Prostate gland (tissue), 2 donors: ENCODE data around the gene LNX2. TPM values are rescaled to one million over a fixed set of nuclear protein-coding genes. Genes with fewer than 3 reads are reported as not detected.

ENCODE experiments used
- DNase-seq: peaks from one replicate; pipeline ENCODE4 v3.0.0-alpha.2; 2019; ENCODE audit warnings: low spot score
- H3K27ac ChIP-seq, 2 donors: fragments of 200-600 bp; sonication (generic); 2 replicates each; pipeline ENCODE4 v1.5.1; 2017 to 2019
- H3K27me3 ChIP-seq: fragments of 200-600 bp; sonication (generic); replicated peaks from 2 replicates; pipeline ENCODE4 v1.5.1; 2019; ENCODE audit not compliant: insufficient read depth
- H3K36me3 ChIP-seq, 2 donors: fragments of 200-600 bp; sonication (generic); 1 replicate in 1 of 2; 2 replicates in 1 of 2; pipeline versions ENCODE4 v1.5.1 to v1.8.1; 2017 to 2019
- H3K4me1 ChIP-seq: fragments of 200-600 bp; sonication (generic); replicated peaks from 2 replicates; pipeline ENCODE4 v1.5.1; 2019
- H3K4me3 ChIP-seq, 2 donors: fragments of 200-600 bp; sonication (generic); 2 replicates each; pipeline ENCODE4 v1.5.1; 2017 to 2019
- H3K9me3 ChIP-seq: fragments of 200-600 bp; sonication (generic); 2 replicates; pipeline ENCODE4 v1.5.1; 2017
- CTCF ChIP-seq, 4 experiments: fragments of 200-600 bp in 2 of 4; fragments of 450-650 bp in 2 of 4; sonication (generic) in 2 of 4; IDR thresholded peaks; 1 replicate in 3 of 4; 2 replicates in 1 of 4; pipeline ENCODE4 v1.5.1; 2016 to 2019; ENCODE audit warnings: antibody characterized with exemption in 4 of 4, mild to moderate bottlenecking in 2 of 4, moderate library complexity in 2 of 4
- POLR2A ChIP-seq: fragments of 450-650 bp; IDR thresholded peaks from one replicate; pipeline ENCODE4 v1.6.1; 2016; ENCODE audit warnings: antibody characterized with exemption, mild to moderate bottlenecking
- POLR2AphosphoS5 ChIP-seq: sonication (generic); formaldehyde crosslinking; IDR thresholded peaks from one replicate; pipeline ENCODE4 v1.6.1; 2017; ENCODE audit warnings: antibody characterized with exemption
- WGBS: methylation state at CpG from one replicate; pipeline ENCODE4 v1.1.5; 2018; 5-methylcytosine and 5-hydroxymethylcytosine counted together
- intact Hi-C: fragments of 100-400 bp; cut with DNase I; formaldehyde crosslinking; loops from one replicate; pipeline ENCODE4 v1.14.2; 2022
- total RNA-seq, 2 donors: library from RNA; depleted of rRNA; stranded (reverse); fragments of >200 nt; gene quantifications; one replicate each; pipeline ENCODE4 v1.1.0, GENCODE V29; 2016

The LNX2 gene
- total RNA-seq, 2 donors from 2014 or later = 26.3 to 34.1 TPM

GRCh38 chr13:27570906-27571305, 49.4 kb downstream of the LNX2 start:
- H3K4me1 ChIP-seq = no peaks in the 10 kb centered on the region
- H3K4me3 ChIP-seq = no peak overlapping the region
- 98% methylated on average over 1 of the region's 1 CpG for WGBS
- no peaks in the 10 kb centered on the region for H3K36me3 ChIP-seq
- no peak for DNase-seq
- TF ChIP-seq POLR2A = no peak
- TF ChIP-seq CTCF (IDR thresholded peaks at IDR 0.05) = no peak
- no peak for TF ChIP-seq POLR2AphosphoS5
- no peaks in the 10 kb centered on the region for H3K27me3 ChIP-seq
- intact Hi-C loops = no loop called here
- H3K27ac ChIP-seq = no peak overlapping the region
- no peaks in the 10 kb centered on the region for H3K9me3 ChIP-seq

GRCh38 chr13:27569405-27569804, 50.9 kb downstream of the LNX2 start:
- no peak for TF ChIP-seq POLR2A
- TF ChIP-seq CTCF (IDR thresholded peaks at IDR 0.05) = no peak
- no peak for TF ChIP-seq POLR2AphosphoS5
- H3K4me1 ChIP-seq = no peaks in the 10 kb centered on the region
- intact Hi-C loops = no loop called here
- H3K9me3 ChIP-seq = no peaks in the 10 kb centered on the region
- H3K36me3 ChIP-seq = no peaks in the 10 kb centered on the region
- H3K27me3 ChIP-seq = no peaks in the 10 kb centered on the region
- no peak overlapping the region for H3K27ac ChIP-seq
- 85% methylated on average over 4 of the region's 4 CpGs for WGBS
- DNase-seq = no peak
- H3K4me3 ChIP-seq = no peak overlapping the region

GRCh38 chr13:27565818-27566217, 54.5 kb downstream of the LNX2 start:
- intact Hi-C loops = no loop called here
- WGBS = 94% methylated on average over 3 of the region's 3 CpGs
- no peak for DNase-seq
- Histone ChIP-seq H3K4me1 (no peaks in the 10 kb centered on the region), H3K36me3 (peaks cover 0 to 4% of the 10 kb centered on the region in 2 donors), H3K27me3 (no peaks in the 10 kb centered on the region), H3K9me3 (no peaks in the 10 kb centered on the region), H3K27ac (no peak overlapping the region), H3K4me3 (no peak overlapping the region)
- no peak for TF ChIP-seq POLR2A
- no peak for TF ChIP-seq POLR2AphosphoS5
- no peak for TF ChIP-seq CTCF (IDR thresholded peaks at IDR 0.05)

- no peak for TF ChIP-seq CTCF (IDR thresholded peaks at IDR 0.05)
- TF ChIP-seq POLR2AphosphoS5 = no peak
- no peak for TF ChIP-seq POLR2A
- no peaks in the 10 kb centered on the region for H3K4me1 ChIP-seq
- no peaks in the 10 kb centered on the region for H3K27me3 ChIP-seq
- H3K4me3 ChIP-seq = no peak overlapping the region
- DNase-seq = no peak
- 97% methylated on average over 11 of the region's 11 CpGs for WGBS
- no peaks in the 10 kb centered on the region for H3K9me3 ChIP-seq
- H3K27ac ChIP-seq = no peak overlapping the region
- intact Hi-C loops = no loop called here
- peaks cover 0 to 4% of the 10 kb centered on the region in 2 donors for H3K36me3 ChIP-seq
Measured at GRCh38 chr13:27562457-27562856, 57.9 kb downstream of the LNX2 start.

GRCh38 chr13:27559719-27560118, 60.6 kb downstream of the LNX2 start:
- DNase-seq = no peak
- no peak overlapping the region for H3K27ac ChIP-seq
- WGBS = 83% methylated on average over 2 of the region's 2 CpGs
- no peaks in the 10 kb centered on the region for H3K27me3 ChIP-seq
- intact Hi-C loops = no loop called here
- peaks cover 0 to 4% of the 10 kb centered on the region in 2 donors for H3K36me3 ChIP-seq
- TF ChIP-seq POLR2AphosphoS5 (no peak), POLR2A (no peak), CTCF (IDR thresholded peaks at IDR 0.05) (no peak)
- no peak overlapping the region for H3K4me3 ChIP-seq
- H3K4me1 ChIP-seq = no peaks in the 10 kb centered on the region
- H3K9me3 ChIP-seq = no peaks in the 10 kb centered on the region
